Common myeloid progenitor, CD34-positive (primary cell): ENCODE measurements around the gene MAS1.
"Not testable (repeated sequence)": the region's sequence is repeated elsewhere in the genome, so short reads cannot be mapped to it uniquely, and the experiment has no call there.

Source experiments
- CTCF ChIA-PET: fragments of 350-600 bp; sonication (Branson Sonifier 250); formaldehyde crosslinking; loops from one replicate; lab custom pipeline; 2021; ENCODE audit warnings: antibody characterized with exemption; lab: Charles Lee
- POLR2A ChIA-PET: fragments of 350-600 bp; sonication (Branson Sonifier 250); formaldehyde crosslinking; loops from one replicate; lab custom pipeline; 2021; ENCODE audit warnings: antibody characterized with exemption; lab: Charles Lee
- DNase-seq, 3 donors: peaks; one replicate each; pipeline versions ENCODE4 v3.0.0 to v3.0.0-alpha.2; 2013
- H3K27ac ChIP-seq, 2 experiments: 1 replicate in 1 of 2; 2 replicates in 1 of 2; pipeline ENCODE4 v1.7.0; 2013; ENCODE audit warnings: inconsistent platforms in 2 of 2, low read length in 2 of 2, mild to moderate bottlenecking in 2 of 2, low read depth in 1 of 2, moderate library complexity in 1 of 2; ENCODE audit not compliant: severe bottlenecking in 2 of 2, insufficient read depth in 1 of 2, poor library complexity in 1 of 2
- H3K27me3 ChIP-seq, 5 experiments: replicated peaks in 2 of 5; 1 replicate in 3 of 5; 2 replicates in 2 of 5; pipeline versions ENCODE4 v1.6.1 to v1.7.0; 2013; ENCODE audit warnings: low read length in 4 of 5, mild to moderate bottlenecking in 2 of 5, moderate library complexity in 2 of 5, inconsistent platforms in 1 of 5; ENCODE audit not compliant: insufficient read depth in 5 of 5, control insufficient read depth in 4 of 5
- H3K36me3 ChIP-seq, 4 experiments: 1 replicate in 2 of 4; 2 replicates in 2 of 4; pipeline versions ENCODE4 v1.6.1 to v1.7.0; 2013; ENCODE audit warnings: low read length in 3 of 4, control low read depth in 1 of 4, mild to moderate bottlenecking in 1 of 4; ENCODE audit not compliant: control insufficient read depth in 4 of 4, insufficient read depth in 4 of 4
- H3K4me1 ChIP-seq, 4 experiments: 1 replicate in 3 of 4; 2 replicates in 1 of 4; pipeline versions ENCODE4 v1.6.1 to v1.7.1; 2013; ENCODE audit warnings: low read length in 3 of 4, mild to moderate bottlenecking in 3 of 4, control low read depth in 1 of 4, inconsistent platforms in 1 of 4, moderate library complexity in 1 of 4; ENCODE audit not compliant: control insufficient read depth in 4 of 4, insufficient read depth in 4 of 4; ENCODE audit errors: control extremely low read depth in 1 of 4
- H3K4me3 ChIP-seq, 7 experiments: 1 replicate in 4 of 7; 2 replicates in 3 of 7; pipeline versions ENCODE4 v1.5.1 to v1.7.0; 2013; ENCODE audit warnings: mild to moderate bottlenecking in 7 of 7, low read length in 6 of 7, moderate library complexity in 6 of 7, inconsistent platforms in 2 of 7, low read depth in 2 of 7, control low read depth in 1 of 7; ENCODE audit not compliant: insufficient read depth in 4 of 7, control insufficient read depth in 1 of 7; ENCODE audit errors: extremely low read depth in 1 of 7
- H3K9me3 ChIP-seq, 5 experiments: 1 replicate in 4 of 5; 2 replicates in 1 of 5; pipeline versions ENCODE4 v1.6.1 to v1.7.1; 2013; ENCODE audit warnings: low read length in 4 of 5, mild to moderate bottlenecking in 2 of 5, inconsistent platforms in 1 of 5, low read depth in 1 of 5, moderate library complexity in 1 of 5; ENCODE audit not compliant: control insufficient read depth in 4 of 5, insufficient read depth in 2 of 5; ENCODE audit errors: control extremely low read depth in 1 of 5
- WGBS: methylation state at CpG from one replicate; pipeline ENCODE4 v1.1.5; 2013; ENCODE audit not compliant: insufficient coverage; 5-methylcytosine and 5-hydroxymethylcytosine counted together

Gene MAS1

DNA sequence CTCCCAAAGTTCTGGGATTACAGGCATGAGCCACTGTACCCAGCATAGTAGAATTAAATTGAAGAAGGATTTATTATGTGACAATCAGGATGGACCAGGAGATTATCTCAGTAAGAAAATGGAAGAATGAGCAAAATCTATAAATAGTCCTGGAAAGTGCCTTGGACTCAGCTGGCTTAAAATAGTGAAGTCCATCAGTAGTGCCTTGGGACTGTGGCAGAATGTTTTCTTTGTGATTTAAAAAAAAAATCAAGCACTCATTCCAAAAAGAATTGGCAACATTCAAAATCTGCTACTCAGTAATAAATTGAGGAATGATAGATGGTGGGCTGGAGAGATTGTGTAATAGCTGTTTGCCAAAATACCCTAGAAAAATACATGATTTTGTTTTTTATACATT, 37.0 kb upstream of the MAS1 start:
- Histone ChIP-seq H3K27ac (no peak overlapping the region), H3K27me3 (no peaks in the 10 kb centered on the region), H3K4me1 (peaks cover 0 to 4% (median 1%) of the 10 kb centered on the region in 4 experiments), H3K9me3 (peaks cover 0 to 3% (median 0%) of the 10 kb centered on the region in 5 experiments), H3K4me3 (no peak overlapping the region), H3K36me3 (no peaks in the 10 kb centered on the region)
- DNase-seq, result no peak
- ChIA-PET CTCF (interaction anchor here (0.9 to 5.7 kb wide), 18 partner anchors 8 to 251 kb away, joined by 3 to 43 read pairs (median 8); partner anchors contain the start of genes MRPL18, SOD2 and TCP1), POLR2A (interaction anchor here (1.5 kb wide), 1 partner anchor 63 kb away, joined by 6 read pairs; the partner anchor contains the start of genes MRPL18 and TCP1)

DNA sequence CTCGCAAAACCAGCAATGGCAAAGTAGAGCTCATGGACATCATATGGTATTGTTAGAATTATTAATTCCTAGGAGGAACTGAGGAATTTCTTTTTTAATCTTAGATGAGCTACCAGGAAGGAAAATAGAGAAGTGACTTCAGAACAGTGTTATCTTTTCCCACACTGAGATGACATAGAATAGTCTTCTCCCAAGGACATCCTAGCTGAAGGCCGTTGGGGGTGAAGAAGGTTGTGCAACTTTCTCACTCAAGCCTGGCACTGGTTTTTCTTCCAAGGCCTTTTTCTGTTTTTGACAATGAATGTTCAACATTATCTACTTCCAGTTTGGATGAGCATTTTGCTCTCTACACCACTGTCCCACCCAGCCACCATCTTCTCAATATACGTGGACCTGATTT, 35.8 kb upstream of the MAS1 start:
- WGBS, result 76% methylated on average over 2 of the region's 3 CpGs
- no peak overlapping the region for H3K4me3 ChIP-seq
- no peak for DNase-seq
- H3K27ac ChIP-seq, result no peak overlapping the region
- H3K36me3 ChIP-seq, result no peaks in the 10 kb centered on the region
- POLR2A ChIA-PET, result interaction anchor here (0.6 kb wide), 1 partner anchor 162 kb away, joined by 3 read pairs; the partner anchor contains the start of gene SOD2
- CTCF ChIA-PET, result interaction anchor here (0.7 to 5.7 kb wide), 10 partner anchors 9 to 600 kb away, joined by 3 to 43 read pairs (median 4); partner anchors contain the start of genes MRPL18 and TCP1
- peaks cover 0 to 4% (median 1%) of the 10 kb centered on the region in 4 experiments for H3K4me1 ChIP-seq
- peaks cover 0 to 3% (median 0%) of the 10 kb centered on the region in 5 experiments for H3K9me3 ChIP-seq
- peaks cover 0 to 1% (median 0%) of the 10 kb centered on the region in 5 experiments for H3K27me3 ChIP-seq

DNA sequence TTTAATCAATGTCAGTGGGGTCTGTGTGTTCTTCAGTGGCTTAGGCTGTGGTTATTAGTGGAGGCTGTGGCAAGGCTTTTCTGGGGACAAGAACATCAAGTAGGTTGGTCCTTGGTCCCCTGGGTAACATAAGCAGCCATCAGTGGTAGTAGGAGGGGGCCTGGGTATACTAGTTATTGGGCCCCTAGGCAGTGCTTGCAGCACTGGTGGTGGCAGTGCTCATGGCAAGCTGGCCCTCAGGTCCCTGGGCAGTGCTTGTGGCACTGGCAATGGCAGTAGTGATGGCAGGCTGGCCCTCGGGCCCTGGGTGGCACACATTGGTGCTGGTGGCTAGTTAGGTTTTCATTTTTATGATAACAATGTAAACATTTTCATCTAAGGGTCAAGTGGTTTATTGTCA, 32.5 kb upstream of the MAS1 start:
- ChIA-PET CTCF (no interaction called here), POLR2A (no interaction called here)
- no peaks in the 10 kb centered on the region for H3K36me3 ChIP-seq
- DNase-seq, result no peak
- no peak overlapping the region for H3K4me3 ChIP-seq
- WGBS, result no CpG with 5 or more reads among the region's 1 CpG
- H3K27me3 ChIP-seq, result peaks cover 0 to 7% (median 0%) of the 10 kb centered on the region in 5 experiments
- H3K4me1 ChIP-seq, result peaks cover 0 to 4% (median under 1%) of the 10 kb centered on the region in 4 experiments
- H3K27ac ChIP-seq, result no peak overlapping the region
- peaks cover 0 to 3% (median 0%) of the 10 kb centered on the region in 5 experiments for H3K9me3 ChIP-seq

DNA sequence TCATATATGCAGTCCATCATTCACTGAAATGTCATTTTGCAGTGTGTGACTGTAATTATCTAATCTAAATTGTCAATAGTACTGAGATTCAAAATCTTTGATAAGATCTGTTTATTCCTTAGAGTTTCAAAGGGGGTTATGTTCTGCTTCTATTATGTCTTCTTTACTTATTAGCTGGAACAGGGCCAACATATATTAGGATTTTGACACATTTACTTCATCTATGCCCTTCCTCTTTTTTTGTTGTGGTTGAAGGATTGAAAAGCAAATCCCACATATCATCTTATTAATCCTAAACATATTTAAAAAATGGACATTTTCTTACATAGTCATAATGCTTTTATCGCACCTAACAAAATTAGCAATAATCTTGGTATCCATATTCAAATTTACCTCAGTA, 30.3 kb upstream of the MAS1 start:
- H3K27me3 ChIP-seq, result peaks cover 0 to 7% (median 1%) of the 10 kb centered on the region in 5 experiments
- WGBS, result 91% methylated on average over 1 of the region's 1 CpG
- peaks cover 0 to 4% (median under 1%) of the 10 kb centered on the region in 4 experiments for H3K4me1 ChIP-seq
- peaks cover 0 to 3% (median 0%) of the 10 kb centered on the region in 5 experiments for H3K9me3 ChIP-seq
- no peak for DNase-seq
- H3K27ac ChIP-seq, result no peak overlapping the region
- ChIA-PET CTCF (no interaction called here), POLR2A (no interaction called here)
- no peaks in the 10 kb centered on the region for H3K36me3 ChIP-seq
- H3K4me3 ChIP-seq, result no peak overlapping the region

DNA sequence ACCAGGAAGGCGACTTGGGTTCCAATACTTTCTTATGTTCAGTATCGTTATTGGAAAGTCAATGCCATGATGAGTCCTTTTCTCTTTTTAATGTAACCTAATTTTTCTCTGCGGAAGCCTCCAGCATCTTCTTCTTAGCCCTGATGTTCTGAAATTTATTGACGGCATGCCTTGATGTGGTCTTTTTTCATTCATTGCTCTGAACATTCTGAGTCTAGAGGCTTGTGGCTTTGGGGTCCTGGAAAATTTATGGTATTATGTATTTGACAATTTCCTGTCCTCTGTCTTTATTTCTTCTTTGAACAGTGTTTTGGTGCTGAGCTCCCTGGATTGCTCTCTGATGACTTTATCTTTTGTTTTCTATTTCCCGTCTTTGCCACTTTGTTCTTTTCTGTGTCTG, 28.7 kb upstream of the MAS1 start:
- Histone ChIP-seq H3K9me3 (no peaks in the 10 kb centered on the region), H3K27me3 (peaks cover 0 to 7% (median 2%) of the 10 kb centered on the region in 5 experiments), H3K4me1 (peaks cover 0 to 4% (median under 1%) of the 10 kb centered on the region in 4 experiments), H3K36me3 (no peaks in the 10 kb centered on the region), H3K27ac (no peak overlapping the region), H3K4me3 (no peak overlapping the region)
- CTCF ChIA-PET, result interaction anchor here (0.9 kb wide), 1 partner anchor 9 kb away, joined by 3 read pairs; no protein-coding TSS in a partner anchor
- POLR2A ChIA-PET, result no interaction called here
- no peak for DNase-seq
- 89% methylated on average over 5 of the region's 5 CpGs for WGBS

DNA sequence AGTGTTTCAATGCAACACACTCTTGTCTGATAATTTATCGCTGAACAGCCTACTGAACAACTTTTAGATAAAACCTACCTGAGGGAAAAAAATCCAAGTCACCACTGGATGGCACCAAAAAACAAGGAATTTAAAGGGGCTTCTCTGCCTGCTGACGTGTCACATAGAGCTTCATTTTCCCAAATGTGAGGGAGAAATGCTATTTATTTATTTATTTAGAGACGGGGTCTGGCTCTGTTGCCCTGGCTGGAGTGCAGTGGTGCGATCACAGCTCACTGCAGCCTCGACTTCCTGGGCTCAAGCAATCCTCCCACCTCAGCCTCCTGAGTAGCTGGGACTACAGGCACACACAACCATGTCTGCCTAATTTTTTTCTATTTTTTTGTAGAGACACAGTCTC, 27.4 kb upstream of the MAS1 start:
- DNase-seq, result peak; percentile 65 to 77 (median 65)
- H3K9me3 ChIP-seq, H3K36me3 ChIP-seq, H3K4me1 ChIP-seq, H3K27ac ChIP-seq, H3K4me3 ChIP-seq, H3K27me3 ChIP-seq: not testable (repeated sequence)
- ChIA-PET POLR2A (interaction anchor here (0.7 kb wide), 1 partner anchor 90 kb away, joined by 6 read pairs; no protein-coding TSS in a partner anchor), CTCF (interaction anchor here (0.7 to 1.8 kb wide), 21 partner anchors 8 to 671 kb away, joined by 3 to 7 read pairs (median 3); no protein-coding TSS in a partner anchor)
- 27% methylated on average over 4 of the region's 5 CpGs for WGBS

DNA sequence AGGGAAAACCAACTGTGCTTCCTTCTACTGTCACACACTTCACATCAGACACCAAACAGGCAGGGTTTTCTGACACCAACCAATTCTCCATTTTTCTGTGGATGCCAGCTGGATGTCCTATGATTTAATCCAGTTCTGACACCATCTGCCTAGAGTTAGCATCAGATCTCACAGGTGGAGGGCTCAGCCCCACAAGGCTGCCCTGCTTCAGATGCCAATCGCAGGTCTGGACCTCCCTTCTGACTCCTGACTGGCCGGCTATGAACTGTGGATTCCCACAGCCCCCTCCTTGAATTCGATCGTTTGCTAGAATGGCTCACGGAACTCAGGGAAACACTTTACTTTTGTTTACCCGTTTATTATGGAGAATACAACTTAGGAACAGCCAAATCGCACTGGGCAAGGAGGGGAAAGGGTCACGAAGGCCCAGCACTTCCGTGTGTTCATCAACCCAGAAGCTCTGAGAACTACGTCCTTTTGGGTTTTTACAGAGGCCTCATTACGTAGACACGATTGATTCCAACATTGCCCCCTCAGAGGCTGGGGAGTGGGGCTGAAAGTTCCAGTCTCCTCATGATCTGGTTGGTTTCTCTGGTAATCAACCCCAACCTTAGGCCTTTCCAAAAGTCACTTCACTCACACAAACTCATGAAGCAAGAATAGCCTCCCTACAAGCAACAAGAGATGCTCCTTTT, 25.4 kb upstream of the MAS1 start:
- POLR2A ChIA-PET, result no interaction called here
- H3K36me3 ChIP-seq, result no peaks in the 10 kb centered on the region
- H3K9me3 ChIP-seq, result no peaks in the 10 kb centered on the region
- H3K27me3 ChIP-seq, result peaks cover 0 to 7% (median 0%) of the 10 kb centered on the region in 5 experiments
- H3K4me1 ChIP-seq, result peaks cover 0 to 4% (median under 1%) of the 10 kb centered on the region in 4 experiments
- CTCF ChIA-PET, result interaction anchor here (0.6 to 1.0 kb wide), 2 partner anchors 90 to 233 kb away, joined by 3 to 4 read pairs; no protein-coding TSS in a partner anchor
- H3K27ac ChIP-seq, result no peak overlapping the region
- no peak for DNase-seq
- no peak overlapping the region for H3K4me3 ChIP-seq
- 94% methylated on average over 12 of the region's 12 CpGs for WGBS
